H7 (cell line): ENCODE measurements around the gene RNF217. TPM values are rescaled to one million over a fixed set of nuclear protein-coding genes. Genes with fewer than 3 reads are reported as not detected.
"Not testable (repeated sequence)": the region's sequence is repeated elsewhere in the genome, so short reads cannot be mapped to it uniquely, and the experiment has no call there.

Source experiments
- DNase-seq: peaks from one replicate; pipeline ENCODE4 v3.0.0; 2012
- H3K27me3 ChIP-seq: 2 replicates; pipeline ENCODE4 v1.6.0; 2011; ENCODE audit warnings: mild to moderate bottlenecking, low read length; ENCODE audit not compliant: control insufficient read depth, insufficient read depth
- H3K36me3 ChIP-seq: replicated peaks from 2 replicates; pipeline ENCODE4 v1.5.1; 2011; ENCODE audit warnings: low read length; ENCODE audit not compliant: control insufficient read depth, insufficient read depth
- H3K4me3 ChIP-seq: 2 replicates; pipeline ENCODE4 v1.5.1; 2011; ENCODE audit warnings: low read depth, mild to moderate bottlenecking, control low read depth, low read length, moderate library complexity; ENCODE audit not compliant: insufficient read depth
- total RNA-seq: library from RNA; depleted of rRNA; stranded (reverse); fragments of >200 nt; shearing (Covaris generic); gene quantifications from 2 replicates; pipeline ENCODE4 v1.2.3, GENCODE V29; 2014

RNF217 gene
- total RNA-seq, 1 experiment from 2014 or later, result 2.9 TPM

GRCh38 chr6:125034929-125035328 is 72.7 kb downstream of the RNF217 start:
- H3K36me3 ChIP-seq, H3K27me3 ChIP-seq, H3K4me3 ChIP-seq, DNase-seq: not testable (repeated sequence)

- H3K27me3 ChIP-seq, DNase-seq, H3K36me3 ChIP-seq, H3K4me3 ChIP-seq: not testable (repeated sequence)
These were observed 74.2 kb downstream of the RNF217 start for GRCh38 chr6:125036486-125036885.

GRCh38 chr6:125037827-125038226 is 75.6 kb downstream of the RNF217 start:
- Histone ChIP-seq H3K27me3 (no peaks in the 10 kb centered on the region), H3K36me3 (no peaks in the 10 kb centered on the region), H3K4me3 (no peak overlapping the region)
- DNase-seq, result no peak

- H3K36me3 ChIP-seq, result no peaks in the 10 kb centered on the region
- no peak for DNase-seq
- H3K27me3 ChIP-seq, result no peaks in the 10 kb centered on the region
- H3K4me3 ChIP-seq, result no peak overlapping the region
These were observed 76.7 kb downstream of the RNF217 start for GRCh38 chr6:125038925-125039324.

GRCh38 chr6:125041740-125042459 is 79.7 kb downstream of the RNF217 start:
- DNase-seq, result no peak

GRCh38 chr6:125044066-125044465 is 81.8 kb downstream of the RNF217 start:
- DNase-seq, result no peak
- Histone ChIP-seq H3K36me3 (no peaks in the 10 kb centered on the region), H3K4me3 (no peak overlapping the region), H3K27me3 (no peaks in the 10 kb centered on the region)

More at GRCh38 chr6:125041740-125042459, 79.7 kb downstream of the RNF217 start:
- Histone ChIP-seq H3K27me3 (no peaks in the 10 kb centered on the region), H3K36me3 (no peaks in the 10 kb centered on the region), H3K4me3 (no peak overlapping the region)

GRCh38 chr6:125044667-125045066 is 82.4 kb downstream of the RNF217 start:
- Histone ChIP-seq H3K27me3 (no peaks in the 10 kb centered on the region), H3K4me3 (no peak overlapping the region), H3K36me3 (no peaks in the 10 kb centered on the region)
- DNase-seq, result no peak

GRCh38 chr6:125046107-125046925 is 84.1 kb downstream of the RNF217 start:
- H3K27me3 ChIP-seq, result no peaks in the 10 kb centered on the region
- no peak overlapping the region for H3K4me3 ChIP-seq
- no peak for DNase-seq
- H3K36me3 ChIP-seq, result no peaks in the 10 kb centered on the region

GRCh38 chr6:125048274-125048673 is 86.0 kb downstream of the RNF217 start:
- no peak overlapping the region for H3K4me3 ChIP-seq
- H3K36me3 ChIP-seq, result no peaks in the 10 kb centered on the region

GRCh38 chr6:125050663-125051318 is 88.6 kb downstream of the RNF217 start:
- Histone ChIP-seq H3K36me3 (no peaks in the 10 kb centered on the region), H3K4me3 (no peak overlapping the region), H3K27me3 (no peaks in the 10 kb centered on the region)
- no peak for DNase-seq

More at GRCh38 chr6:125048274-125048673, 86.0 kb downstream of the RNF217 start:
- no peaks in the 10 kb centered on the region for H3K27me3 ChIP-seq
- DNase-seq, result no peak

GRCh38 chr6:125053809-125054208 is 91.6 kb downstream of the RNF217 start:
- Histone ChIP-seq H3K27me3 (no peaks in the 10 kb centered on the region), H3K36me3 (no peaks in the 10 kb centered on the region), H3K4me3 (no peak overlapping the region)
- DNase-seq, result no peak

- no peaks in the 10 kb centered on the region for H3K27me3 ChIP-seq
- DNase-seq, result no peak
- H3K4me3 ChIP-seq, result no peak overlapping the region
- no peaks in the 10 kb centered on the region for H3K36me3 ChIP-seq
These were observed 92.1 kb downstream of the RNF217 start for GRCh38 chr6:125054331-125054730.

- DNase-seq, result no peak
- H3K36me3 ChIP-seq, result no peaks in the 10 kb centered on the region
- no peaks in the 10 kb centered on the region for H3K27me3 ChIP-seq
These were observed 95.4 kb downstream of the RNF217 start for GRCh38 chr6:125057392-125058246.

GRCh38 chr6:125058546-125058945 is 96.3 kb downstream of the RNF217 start:
- no peak for DNase-seq
- no peaks in the 10 kb centered on the region for H3K27me3 ChIP-seq
- no peak overlapping the region for H3K4me3 ChIP-seq
- no peaks in the 10 kb centered on the region for H3K36me3 ChIP-seq

More at GRCh38 chr6:125057392-125058246, 95.4 kb downstream of the RNF217 start:
- no peak overlapping the region for H3K4me3 ChIP-seq
